ENCODE measurements around the gene SH2D7. TPM values are rescaled to one million over a fixed set of nuclear protein-coding genes. Genes with fewer than 3 reads are reported as not detected.

SH2D7 gene
- total RNA-seq, 1 experiment from 2014 or later, result not detected

DNA sequence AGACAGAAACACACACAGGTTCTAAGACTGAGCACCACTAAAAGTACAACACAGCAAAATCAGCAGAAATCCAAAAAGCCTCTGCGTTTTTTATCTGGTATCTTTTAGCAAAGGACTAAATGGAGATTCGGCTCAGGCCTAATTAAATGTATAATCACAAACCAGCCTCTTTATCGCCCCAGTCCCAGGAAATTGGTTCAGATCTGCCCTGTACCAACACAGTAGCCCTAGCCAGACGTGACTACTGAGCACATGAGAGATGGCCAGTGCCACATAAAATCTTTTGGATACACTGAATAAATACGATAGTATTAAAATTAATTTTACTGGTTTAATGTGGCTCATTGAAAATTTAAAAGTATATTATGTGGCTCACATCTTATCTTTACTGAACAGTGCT is 34.6 kb upstream of the SH2D7 start:
- intact Hi-C loops (cut with micrococcal nuclease; ENCODE audit: unreplicated experiment), result no loop called here
- H3K4me3 Mint-ChIP-seq (ENCODE audit: low read depth, unreplicated experiment), result no peak overlapping the region
- H3K4me1 Mint-ChIP-seq (ENCODE audit: low read depth, unreplicated experiment), result peaks cover 50% of the 10 kb centered on the region
- peaks cover 16% of the 10 kb centered on the region for H3K36me3 Mint-ChIP-seq (ENCODE audit: insufficient read depth, unreplicated experiment)
- no peaks in the 10 kb centered on the region for H3K9me3 Mint-ChIP-seq (ENCODE audit: low read depth, unreplicated experiment)
- H3K27me3 Mint-ChIP-seq (ENCODE audit: unreplicated experiment), result no peaks in the 10 kb centered on the region
- CTCF ChIA-PET, result interaction anchor here (1.0 to 2.0 kb wide), 2 partner anchors 8 to 15 kb away, joined by 3 to 5 read pairs; no protein-coding TSS in a partner anchor
- TF ChIP-seq, protein P1, sequence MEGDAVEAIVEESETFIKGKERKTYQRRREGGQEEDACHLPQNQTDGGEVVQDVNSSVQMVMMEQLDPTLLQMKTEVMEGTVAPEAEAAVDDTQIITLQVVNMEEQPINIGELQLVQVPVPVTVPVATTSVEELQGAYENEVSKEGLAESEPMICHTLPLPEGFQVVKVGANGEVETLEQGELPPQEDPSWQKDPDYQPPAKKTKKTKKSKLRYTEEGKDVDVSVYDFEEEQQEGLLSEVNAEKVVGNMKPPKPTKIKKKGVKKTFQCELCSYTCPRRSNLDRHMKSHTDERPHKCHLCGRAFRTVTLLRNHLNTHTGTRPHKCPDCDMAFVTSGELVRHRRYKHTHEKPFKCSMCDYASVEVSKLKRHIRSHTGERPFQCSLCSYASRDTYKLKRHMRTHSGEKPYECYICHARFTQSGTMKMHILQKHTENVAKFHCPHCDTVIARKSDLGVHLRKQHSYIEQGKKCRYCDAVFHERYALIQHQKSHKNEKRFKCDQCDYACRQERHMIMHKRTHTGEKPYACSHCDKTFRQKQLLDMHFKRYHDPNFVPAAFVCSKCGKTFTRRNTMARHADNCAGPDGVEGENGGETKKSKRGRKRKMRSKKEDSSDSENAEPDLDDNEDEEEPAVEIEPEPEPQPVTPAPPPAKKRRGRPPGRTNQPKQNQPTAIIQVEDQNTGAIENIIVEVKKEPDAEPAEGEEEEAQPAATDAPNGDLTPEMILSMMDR (IDR thresholded peaks at IDR 0.05; ENCODE audit: unreplicated experiment), result no peak
- BruUV-seq (replicated peaks), result no TSS peak
- H3K27ac Mint-ChIP-seq (ENCODE audit: unreplicated experiment), result no peak overlapping the region
- no peak for DNase-seq

- H3K27ac Mint-ChIP-seq (ENCODE audit: unreplicated experiment), result peak overlapping the region; percentile 36
Measured at GRCh38 chr15:78058401-78058935, 33.9 kb upstream of the SH2D7 start.

GRCh38 chr15:78059110-78059839 is 33.1 kb upstream of the SH2D7 start:
- TF ChIP-seq, protein P1 (IDR thresholded peaks at IDR 0.05; ENCODE audit: unreplicated experiment), result no peak
- no peak overlapping the region for H3K4me3 Mint-ChIP-seq (ENCODE audit: low read depth, unreplicated experiment)

More at GRCh38 chr15:78058401-78058935, 33.9 kb upstream of the SH2D7 start:
- intact Hi-C loops (cut with micrococcal nuclease; ENCODE audit: unreplicated experiment), result no loop called here
- DNase-seq, result no peak
- Mint-ChIP-seq H3K4me1 (ENCODE audit: low read depth, unreplicated experiment) (peaks cover 43% of the 10 kb centered on the region), H3K9me3 (ENCODE audit: low read depth, unreplicated experiment) (no peaks in the 10 kb centered on the region), H3K36me3 (ENCODE audit: insufficient read depth, unreplicated experiment) (peaks cover 16% of the 10 kb centered on the region), H3K4me3 (ENCODE audit: low read depth, unreplicated experiment) (no peak overlapping the region), H3K27me3 (ENCODE audit: unreplicated experiment) (no peaks in the 10 kb centered on the region)
- no TSS peak for BruUV-seq (replicated peaks)
- TF ChIP-seq, protein P1 (IDR thresholded peaks at IDR 0.05; ENCODE audit: unreplicated experiment), result no peak
- CTCF ChIA-PET, result interaction anchor here (0.6 to 1.1 kb wide), 3 partner anchors 16 to 52 kb away, joined by 3 read pairs; no protein-coding TSS in a partner anchor

DNA sequence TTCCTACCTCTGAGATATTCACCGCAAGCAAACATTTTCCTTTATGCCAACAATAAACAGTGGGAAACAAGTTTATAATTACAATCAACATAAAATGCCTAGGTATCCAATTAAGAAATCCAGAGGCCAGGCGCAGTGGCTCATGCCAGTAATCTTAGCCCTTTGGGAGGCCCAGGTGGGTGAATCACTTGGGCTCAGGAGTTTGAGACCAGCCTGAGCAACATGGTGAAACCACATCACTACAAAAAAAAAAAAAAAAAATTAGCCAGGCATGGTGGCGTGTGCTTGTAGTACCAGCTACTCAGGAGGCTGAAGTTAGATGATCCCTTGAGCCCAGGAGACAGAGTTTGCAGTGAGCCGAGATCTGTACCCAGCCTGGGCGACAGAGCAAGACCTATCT is 32.1 kb upstream of the SH2D7 start:
- Mint-ChIP-seq H3K4me1 (ENCODE audit: low read depth, unreplicated experiment) (peaks cover 38% of the 10 kb centered on the region), H3K9me3 (ENCODE audit: low read depth, unreplicated experiment) (no peaks in the 10 kb centered on the region), H3K36me3 (ENCODE audit: insufficient read depth, unreplicated experiment) (peaks cover 16% of the 10 kb centered on the region), H3K27ac (ENCODE audit: unreplicated experiment) (no peak overlapping the region), H3K4me3 (ENCODE audit: low read depth, unreplicated experiment) (no peak overlapping the region), H3K27me3 (ENCODE audit: unreplicated experiment) (no peaks in the 10 kb centered on the region)
- CTCF ChIA-PET, result interaction anchor here (0.6 kb wide), 1 partner anchor 100 kb away, joined by 3 read pairs; no protein-coding TSS in a partner anchor
- intact Hi-C loops (cut with micrococcal nuclease; ENCODE audit: unreplicated experiment), result no loop called here
- no TSS peak for BruUV-seq (replicated peaks)
- TF ChIP-seq, protein P1 (IDR thresholded peaks at IDR 0.05; ENCODE audit: unreplicated experiment), result no peak
- DNase-seq, result no peak

More at GRCh38 chr15:78059110-78059839, 33.1 kb upstream of the SH2D7 start:
- no peaks in the 10 kb centered on the region for H3K27me3 Mint-ChIP-seq (ENCODE audit: unreplicated experiment)
- H3K9me3 Mint-ChIP-seq (ENCODE audit: low read depth, unreplicated experiment), result no peaks in the 10 kb centered on the region
- peak overlapping the region; percentile 36 for H3K27ac Mint-ChIP-seq (ENCODE audit: unreplicated experiment)
- CTCF ChIA-PET, result interaction anchor here (0.6 to 1.1 kb wide), 3 partner anchors 20 to 53 kb away, joined by 3 read pairs; no protein-coding TSS in a partner anchor
- H3K36me3 Mint-ChIP-seq (ENCODE audit: insufficient read depth, unreplicated experiment), result peaks cover 16% of the 10 kb centered on the region
- DNase-seq, result no peak
- H3K4me1 Mint-ChIP-seq (ENCODE audit: low read depth, unreplicated experiment), result peaks cover 43% of the 10 kb centered on the region
- intact Hi-C loops (cut with micrococcal nuclease; ENCODE audit: unreplicated experiment), result no loop called here
- BruUV-seq (replicated peaks), result no TSS peak
